Stomach (tissue), 9 donors: Measurements from ENCODE around the gene FOXO6. TPM values are rescaled to one million over a fixed set of nuclear protein-coding genes. Genes with fewer than 3 reads are reported as not detected.

Experiments used
- DNase-seq, 2 donors: peaks; one replicate each; pipeline versions ENCODE4 v3.0.0 to v3.0.0-alpha.2; 2013 to 2019
- H3K27ac ChIP-seq, 5 donors: fragments of 200-600 bp in 4 of 5; sonication (generic) in 4 of 5; one replicate each; pipeline ENCODE4 v1.5.1; 2013 to 2019; ENCODE audit warnings: mild to moderate bottlenecking in 1 of 5, moderate library complexity in 1 of 5
- H3K27me3 ChIP-seq, 3 donors: fragments of 200-600 bp; sonication (generic); one replicate each; pipeline ENCODE4 v1.5.1; 2017 to 2019; ENCODE audit warnings: mixed run types in 1 of 3
- H3K36me3 ChIP-seq, 4 donors: fragments of 200-600 bp; sonication (generic); 1 replicate in 3 of 4; 2 replicates in 1 of 4; pipeline ENCODE4 v1.5.1; 2016 to 2019
- H3K4me1 ChIP-seq, 4 donors: fragments of 200-600 bp; sonication (generic); one replicate each; pipeline ENCODE4 v1.5.1; 2016 to 2019
- H3K4me3 ChIP-seq, 4 donors: fragments of 200-600 bp; sonication (generic) in 3 of 4; one replicate each; pipeline ENCODE4 v1.5.1; 2016 to 2019; ENCODE audit warnings: mild to moderate bottlenecking in 1 of 4
- H3K9me3 ChIP-seq, 4 donors: fragments of 200-600 bp; sonication (generic); one replicate each; pipeline ENCODE4 v1.5.1; 2016 to 2019
- CTCF ChIP-seq, 7 experiments: fragments of 450-650 bp in 4 of 7; fragments of 200-600 bp in 3 of 7; sonication (generic) in 3 of 7; IDR thresholded peaks; one replicate each; pipeline ENCODE4 v1.5.1; 2016 to 2019; ENCODE audit warnings: antibody characterized with exemption in 7 of 7, control low read depth in 2 of 7, mild to moderate bottlenecking in 1 of 7
- EP300 ChIP-seq: sonication (generic); formaldehyde crosslinking; IDR thresholded peaks from one replicate; pipeline ENCODE4 v1.6.1; 2017; ENCODE audit warnings: antibody characterized with exemption
- POLR2A ChIP-seq, 4 donors: fragments of 450-650 bp; IDR thresholded peaks; one replicate each; pipeline ENCODE4 v1.6.1; 2016; ENCODE audit warnings: antibody characterized with exemption in 4 of 4, control low read depth in 2 of 4, mild to moderate bottlenecking in 1 of 4, moderate library complexity in 1 of 4
- POLR2AphosphoS5 ChIP-seq, 3 donors: sonication (generic); formaldehyde crosslinking; IDR thresholded peaks; one replicate each; pipeline ENCODE4 v1.6.1; 2016; ENCODE audit warnings: antibody characterized with exemption in 3 of 3
- WGBS, 5 donors: extraction: QIAGEN DNeasy Blood & Tissue Kit in 3 of 5; methylation state at CpG; one replicate each; pipeline versions ENCODE4 v1.1.5 to v1.1.7; 2013 to 2018; 5-methylcytosine and 5-hydroxymethylcytosine counted together
- intact Hi-C: fragments of 100-400 bp; cut with DNase I; formaldehyde crosslinking; loops from one replicate; pipeline ENCODE4 v1.15.1; 2023; ENCODE audit warnings: low total_unique reads
- polyA plus RNA-seq, 3 donors: library from polyadenylated mRNA; stranded (reverse); fragments of 200-250 nt; gene quantifications; one replicate each; pipeline ENCODE4 v1.2.3, GENCODE V29; 2013
- total RNA-seq, 5 donors: library from RNA; depleted of rRNA; stranded (reverse); fragments of >200 nt; gene quantifications; one replicate each; pipeline versions ENCODE4 v1.1.0 to v1.2.3, GENCODE V29; 2014 to 2016
- donor health status: healthy with polysubstance abuse.
- donor health status: Bipolar disorder and iron deficiency.
- donor health status: healthy.

Gene FOXO6
- total and polyA plus RNA-seq, 8 donors = under 0.01 to 1.1 (median 0.60) TPM; not detected in 4

DNA sequence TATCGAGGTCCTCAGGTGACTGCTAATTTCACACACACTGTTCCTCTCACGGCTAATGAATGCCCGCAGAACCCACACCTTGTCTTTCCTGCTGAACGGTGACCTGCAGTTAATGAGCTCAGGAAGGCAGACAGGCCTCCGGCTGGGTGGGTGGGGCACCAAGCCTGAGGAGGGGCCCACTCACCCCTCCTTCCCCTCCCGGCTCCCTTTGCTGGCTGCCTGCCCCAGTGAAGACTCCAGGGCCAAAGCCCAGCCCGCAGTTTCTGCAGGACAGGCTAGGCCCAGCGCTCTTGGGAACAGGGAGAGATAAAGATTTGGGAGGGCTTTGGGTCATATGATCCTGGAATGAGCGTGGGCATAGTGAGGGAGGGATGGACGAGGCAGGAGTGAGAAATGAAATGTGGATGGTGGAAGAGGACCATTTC is 26.4 kb downstream of the FOXO6 start:
- WGBS, 5 donors = 1 to 11% (median 8%) methylated on average over 10 of the region's 10 CpGs

DNA sequence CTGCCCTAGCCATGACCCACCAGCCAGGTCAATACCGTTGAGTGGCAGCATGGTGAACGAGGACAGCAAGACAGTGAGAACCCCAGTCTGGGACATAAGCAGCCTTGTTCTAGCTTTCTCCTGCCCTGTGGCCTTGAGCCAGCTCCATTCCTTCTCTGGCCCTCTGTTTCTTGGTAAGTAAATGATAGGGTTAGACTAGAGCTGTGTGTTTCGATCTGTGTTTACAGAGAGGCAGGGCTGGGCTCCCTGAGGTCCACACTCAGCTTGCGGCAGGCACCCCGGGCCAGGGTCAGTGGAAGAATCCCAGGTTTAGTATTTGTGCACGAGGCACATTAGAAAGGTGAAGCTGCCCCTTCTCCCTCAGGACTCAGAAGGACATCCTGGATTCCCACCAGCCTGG is 27.3 kb downstream of the FOXO6 start:
- 23 to 38% (median 35%) methylated on average over 6 of the region's 6 CpGs for WGBS, 5 donors
- TF ChIP-seq EP300 = no peak
- no peak for TF ChIP-seq POLR2AphosphoS5 (IDR thresholded peaks at IDR 0.05)
- TF ChIP-seq CTCF (IDR thresholded peaks at IDR 0.05) = no peak
- Histone ChIP-seq H3K27ac (peak overlapping the region in 1 of 5 donors; percentile 49), H3K36me3 (no peaks in the 10 kb centered on the region), H3K4me3 (no peak overlapping the region), H3K9me3 (no peaks in the 10 kb centered on the region), H3K27me3 (peaks cover 0 to 20% (median 0%) of the 10 kb centered on the region in 3 donors), H3K4me1 (peaks cover 7 to 37% (median 30%) of the 10 kb centered on the region in 4 donors)
- intact Hi-C loops = no loop called here
- peak in 1 of 2 donors; percentile 38 for DNase-seq

More for the DNA sequence above, 26.4 kb downstream of the FOXO6 start:
- Histone ChIP-seq H3K4me1 (peaks cover 14 to 45% (median 37%) of the 10 kb centered on the region in 4 donors), H3K27ac (peak overlapping the region in 2 of 5 donors; percentile 26 to 49), H3K27me3 (peaks cover 0 to 29% (median 4%) of the 10 kb centered on the region in 3 donors), H3K4me3 (no peak overlapping the region), H3K36me3 (no peaks in the 10 kb centered on the region), H3K9me3 (no peaks in the 10 kb centered on the region)
- peak; percentile 85 to 96 for DNase-seq
- intact Hi-C loops = no loop called here
- TF ChIP-seq EP300 (no peak), CTCF (IDR thresholded peaks at IDR 0.05) (no peak), POLR2AphosphoS5 (IDR thresholded peaks at IDR 0.05) (peak in 2 of 3 donors; percentile 14 to 38), POLR2A (IDR thresholded peaks at IDR 0.05) (no peak)

DNA sequence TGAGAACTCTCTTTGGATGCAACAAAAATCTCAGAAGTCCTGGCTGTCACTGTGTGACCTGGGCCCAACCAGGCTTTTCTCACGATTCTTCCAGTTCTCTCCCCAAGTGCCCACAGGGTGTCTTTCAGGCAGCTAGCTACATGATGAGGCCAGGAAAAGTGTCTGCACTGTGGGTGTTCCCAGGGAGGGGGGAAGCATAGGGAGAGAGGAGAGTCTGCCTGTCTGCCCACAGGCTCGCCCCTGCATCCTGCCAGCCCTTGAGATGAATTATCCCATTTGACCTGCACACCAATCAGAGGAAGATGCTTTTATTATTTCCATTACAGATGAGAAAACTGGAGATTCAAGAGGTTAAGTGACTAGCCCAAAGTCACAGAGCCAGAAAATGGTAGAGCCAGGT is 27.8 kb downstream of the FOXO6 start:
- no peak for TF ChIP-seq POLR2AphosphoS5 (IDR thresholded peaks at IDR 0.05)
- no peak for TF ChIP-seq CTCF (IDR thresholded peaks at IDR 0.05)
- TF ChIP-seq EP300 = no peak
- TF ChIP-seq POLR2A (IDR thresholded peaks at IDR 0.05) = no peak
- Histone ChIP-seq H3K9me3 (no peaks in the 10 kb centered on the region), H3K4me1 (peaks cover 6 to 34% (median 29%) of the 10 kb centered on the region in 4 donors), H3K4me3 (no peak overlapping the region), H3K27me3 (peaks cover 0 to 19% (median 0%) of the 10 kb centered on the region in 3 donors), H3K36me3 (no peaks in the 10 kb centered on the region), H3K27ac (no peak overlapping the region)
- 71 to 85% (median 78%) methylated on average over 2 of the region's 2 CpGs for WGBS, 5 donors
- intact Hi-C loops = no loop called here
- no peak for DNase-seq

- 81 to 91% (median 90%) methylated on average over 10 of the region's 10 CpGs for WGBS, 5 donors
- Histone ChIP-seq H3K27ac (no peak overlapping the region), H3K4me1 (peaks cover 6 to 34% (median 29%) of the 10 kb centered on the region in 4 donors), H3K9me3 (no peaks in the 10 kb centered on the region), H3K36me3 (no peaks in the 10 kb centered on the region), H3K27me3 (peaks cover 0 to 20% (median 0%) of the 10 kb centered on the region in 3 donors), H3K4me3 (no peak overlapping the region)
- no peak for TF ChIP-seq POLR2A (IDR thresholded peaks at IDR 0.05)
- no peak for TF ChIP-seq POLR2AphosphoS5 (IDR thresholded peaks at IDR 0.05)
- TF ChIP-seq EP300 = no peak
- no peak for TF ChIP-seq CTCF (IDR thresholded peaks at IDR 0.05)
- DNase-seq = no peak
- intact Hi-C loops = no loop called here
Observed at GRCh38 chr1:41390166-41390565, 28.9 kb downstream of the FOXO6 start.
